ENCODE data around the gene SLC2A10. TPM values are rescaled to one million over a fixed set of nuclear protein-coding genes. Genes with fewer than 3 reads are reported as not detected.

SLC2A10 gene
- total and polyA plus RNA-seq, 10 of the 15 experiments (the other 5 are each of a cell fraction or from before 2014, with no cell fraction given) = not detected

DNA sequence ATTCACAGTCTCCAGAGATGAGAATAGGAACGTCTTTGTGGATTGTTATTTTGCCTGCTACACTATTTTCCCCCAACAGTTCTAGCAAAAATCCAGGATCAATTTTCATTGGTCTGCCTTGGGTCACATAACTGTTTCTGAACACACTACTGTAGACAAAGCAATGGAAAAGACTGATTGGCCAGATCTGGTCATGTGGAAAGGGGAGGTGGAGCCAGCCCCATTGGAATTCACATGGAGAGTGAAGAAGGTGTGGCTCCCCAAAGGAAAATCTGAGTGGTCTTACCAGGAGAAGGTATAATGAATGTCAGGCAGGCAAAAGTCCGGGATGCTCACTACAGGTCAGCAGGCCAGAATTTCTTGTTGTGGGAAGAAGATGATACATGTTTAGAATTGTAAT, 10.7 kb upstream of the SLC2A10 start:
- H3K4me3 ChIP-seq = no peak overlapping the region
- ChIA-PET RAD21 (ENCODE audit: unreplicated experiment) (no interaction called here), POLR2A (no interaction called here), CTCF (interaction anchor here (1.3 to 2.0 kb wide), 2 partner anchors 11 to 16 kb away, joined by 3 to 5 read pairs; no protein-coding TSS in a partner anchor), SMC1A (ENCODE audit: uncharacterized antibody, unreplicated experiment) (no interaction called here)
- no peak overlapping the region for H3K4me2 ChIP-seq (ENCODE audit: control insufficient read depth, insufficient read depth)
- intact Hi-C loops (cut with micrococcal nuclease; ENCODE audit: unreplicated experiment) = loop anchor here (1.0 kb wide), 1 partner anchor 177 kb away; no protein-coding TSS in a partner anchor
- DNase-seq (ENCODE audit: low read depth, low spot score) (no peak), ATAC-seq (no peak), FAIRE-seq (no peak)
- no TSS peak for BruUV-seq (replicated peaks)
- no peaks in the 10 kb centered on the region for H3K27me3 ChIP-seq (replicated peaks in 1 of 2; ENCODE audit: control insufficient read depth in 2 of 2, insufficient read depth in 2 of 2, low read length in 1 of 2)
- no peaks in the 10 kb centered on the region; the same call in 2 of the 3 replicates for H3K9me3 ChIP-seq (replicated peaks; ENCODE audit: control insufficient read depth, insufficient read depth, low read length)
- H3K27ac ChIP-seq (ENCODE audit: control insufficient read depth, insufficient read depth) = no peak overlapping the region
- H3K36me3 ChIP-seq (ENCODE audit: control insufficient read depth in 2 of 2, insufficient read depth in 2 of 2, low read length in 1 of 2) = no peaks in the 10 kb centered on the region
- no peaks in the 10 kb centered on the region for H4K20me1 ChIP-seq (ENCODE audit: control insufficient read depth, insufficient read depth)
- H3K4me1 ChIP-seq (ENCODE audit: control insufficient read depth, insufficient read depth, low read length) = no peaks in the 10 kb centered on the region; the same call in 1 of the 2 replicates
- WGBS (ENCODE audit: insufficient coverage, insufficient replicate concordance, low lambda C conversion rate, missing lambda C conversion rate) = 35% methylated on average over 2 of the region's 2 CpGs
- in situ Hi-C loops (cut with MboI) = no loop called here
- no peak overlapping the region for H2AFZ ChIP-seq (ENCODE audit: control insufficient read depth, low read depth, low read length)
- H3K9ac ChIP-seq (ENCODE audit: control insufficient read depth, insufficient read depth, low read length) = no peak overlapping the region
- no peaks in the 10 kb centered on the region for H3K79me2 ChIP-seq (ENCODE audit: control insufficient read depth, insufficient read depth, low read length)
- no peak for TF ChIP-seq NFYA (IDR thresholded peaks at IDR 0.05; ENCODE audit: borderline replicate concordance, low read depth, low read length)
- no peak for TF ChIP-seq SP1 (IDR thresholded peaks at IDR 0.05; ENCODE audit: low read depth, low read length)
- TF ChIP-seq CREM (IDR thresholded peaks at IDR 0.05; ENCODE audit: low read depth) = no peak
- no peak for TF ChIP-seq IKZF1 (conservative IDR thresholded peaks at IDR 0.05)
- no peak for TF ChIP-seq BACH1 (IDR thresholded peaks at IDR 0.05; ENCODE audit: borderline replicate concordance)
- TF ChIP-seq MYB (IDR thresholded peaks at IDR 0.05; ENCODE audit: borderline replicate concordance, low read depth, low read length) = no peak
- TF ChIP-seq, protein P1, sequence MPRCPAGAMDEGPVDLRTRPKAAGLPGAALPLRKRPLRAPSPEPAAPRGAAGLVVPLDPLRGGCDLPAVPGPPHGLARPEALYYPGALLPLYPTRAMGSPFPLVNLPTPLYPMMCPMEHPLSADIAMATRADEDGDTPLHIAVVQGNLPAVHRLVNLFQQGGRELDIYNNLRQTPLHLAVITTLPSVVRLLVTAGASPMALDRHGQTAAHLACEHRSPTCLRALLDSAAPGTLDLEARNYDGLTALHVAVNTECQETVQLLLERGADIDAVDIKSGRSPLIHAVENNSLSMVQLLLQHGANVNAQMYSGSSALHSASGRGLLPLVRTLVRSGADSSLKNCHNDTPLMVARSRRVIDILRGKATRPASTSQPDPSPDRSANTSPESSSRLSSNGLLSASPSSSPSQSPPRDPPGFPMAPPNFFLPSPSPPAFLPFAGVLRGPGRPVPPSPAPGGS (IDR thresholded peaks at IDR 0.05; ENCODE audit: borderline replicate concordance, insufficient read depth, low read depth, low read length, poor library complexity, severe bottlenecking) = no peak
- TF ChIP-seq, protein P2, sequence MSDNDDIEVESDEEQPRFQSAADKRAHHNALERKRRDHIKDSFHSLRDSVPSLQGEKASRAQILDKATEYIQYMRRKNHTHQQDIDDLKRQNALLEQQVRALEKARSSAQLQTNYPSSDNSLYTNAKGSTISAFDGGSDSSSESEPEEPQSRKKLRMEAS (IDR thresholded peaks at IDR 0.05; ENCODE audit: low read depth, low read length) = no peak
- TF ChIP-seq, protein P3, sequence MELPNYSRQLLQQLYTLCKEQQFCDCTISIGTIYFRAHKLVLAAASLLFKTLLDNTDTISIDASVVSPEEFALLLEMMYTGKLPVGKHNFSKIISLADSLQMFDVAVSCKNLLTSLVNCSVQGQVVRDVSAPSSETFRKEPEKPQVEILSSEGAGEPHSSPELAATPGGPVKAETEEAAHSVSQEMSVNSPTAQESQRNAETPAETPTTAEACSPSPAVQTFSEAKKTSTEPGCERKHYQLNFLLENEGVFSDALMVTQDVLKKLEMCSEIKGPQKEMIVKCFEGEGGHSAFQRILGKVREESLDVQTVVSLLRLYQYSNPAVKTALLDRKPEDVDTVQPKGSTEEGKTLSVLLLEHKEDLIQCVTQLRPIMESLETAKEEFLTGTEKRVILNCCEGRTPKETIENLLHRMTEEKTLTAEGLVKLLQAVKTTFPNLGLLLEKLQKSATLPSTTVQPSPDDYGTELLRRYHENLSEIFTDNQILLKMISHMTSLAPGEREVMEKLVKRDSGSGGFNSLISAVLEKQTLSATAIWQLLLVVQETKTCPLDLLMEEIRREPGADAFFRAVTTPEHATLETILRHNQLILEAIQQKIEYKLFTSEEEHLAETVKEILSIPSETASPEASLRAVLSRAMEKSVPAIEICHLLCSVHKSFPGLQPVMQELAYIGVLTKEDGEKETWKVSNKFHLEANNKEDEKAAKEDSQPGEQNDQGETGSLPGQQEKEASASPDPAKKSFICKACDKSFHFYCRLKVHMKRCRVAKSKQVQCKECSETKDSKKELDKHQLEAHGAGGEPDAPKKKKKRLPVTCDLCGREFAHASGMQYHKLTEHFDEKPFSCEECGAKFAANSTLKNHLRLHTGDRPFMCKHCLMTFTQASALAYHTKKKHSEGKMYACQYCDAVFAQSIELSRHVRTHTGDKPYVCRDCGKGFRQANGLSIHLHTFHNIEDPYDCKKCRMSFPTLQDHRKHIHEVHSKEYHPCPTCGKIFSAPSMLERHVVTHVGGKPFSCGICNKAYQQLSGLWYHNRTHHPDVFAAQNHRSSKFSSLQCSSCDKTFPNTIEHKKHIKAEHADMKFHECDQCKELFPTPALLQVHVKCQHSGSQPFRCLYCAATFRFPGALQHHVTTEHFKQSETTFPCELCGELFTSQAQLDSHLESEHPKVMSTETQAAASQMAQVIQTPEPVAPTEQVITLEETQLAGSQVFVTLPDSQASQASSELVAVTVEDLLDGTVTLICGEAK (IDR thresholded peaks at IDR 0.05; ENCODE audit: borderline replicate concordance) = no peak
- no peak for TF ChIP-seq NBN (IDR thresholded peaks at IDR 0.05)
- TF ChIP-seq RBBP5 (conservative IDR thresholded peaks at IDR 0.05) = no peak
- TF ChIP-seq SREBF2 (IDR thresholded peaks at IDR 0.05; ENCODE audit: low read length) = no peak
- no peak for TF ChIP-seq ZNF274 (IDR thresholded peaks at IDR 0.05; ENCODE audit: insufficient read depth, insufficient read length)
- TF ChIP-seq MEF2A (IDR thresholded peaks at IDR 0.05; ENCODE audit: insufficient read depth, low read depth, low read length) = no peak
- TF ChIP-seq HDAC6 (IDR thresholded peaks at IDR 0.05; ENCODE audit: unreplicated experiment) = no peak
- TF ChIP-seq, protein P4, sequence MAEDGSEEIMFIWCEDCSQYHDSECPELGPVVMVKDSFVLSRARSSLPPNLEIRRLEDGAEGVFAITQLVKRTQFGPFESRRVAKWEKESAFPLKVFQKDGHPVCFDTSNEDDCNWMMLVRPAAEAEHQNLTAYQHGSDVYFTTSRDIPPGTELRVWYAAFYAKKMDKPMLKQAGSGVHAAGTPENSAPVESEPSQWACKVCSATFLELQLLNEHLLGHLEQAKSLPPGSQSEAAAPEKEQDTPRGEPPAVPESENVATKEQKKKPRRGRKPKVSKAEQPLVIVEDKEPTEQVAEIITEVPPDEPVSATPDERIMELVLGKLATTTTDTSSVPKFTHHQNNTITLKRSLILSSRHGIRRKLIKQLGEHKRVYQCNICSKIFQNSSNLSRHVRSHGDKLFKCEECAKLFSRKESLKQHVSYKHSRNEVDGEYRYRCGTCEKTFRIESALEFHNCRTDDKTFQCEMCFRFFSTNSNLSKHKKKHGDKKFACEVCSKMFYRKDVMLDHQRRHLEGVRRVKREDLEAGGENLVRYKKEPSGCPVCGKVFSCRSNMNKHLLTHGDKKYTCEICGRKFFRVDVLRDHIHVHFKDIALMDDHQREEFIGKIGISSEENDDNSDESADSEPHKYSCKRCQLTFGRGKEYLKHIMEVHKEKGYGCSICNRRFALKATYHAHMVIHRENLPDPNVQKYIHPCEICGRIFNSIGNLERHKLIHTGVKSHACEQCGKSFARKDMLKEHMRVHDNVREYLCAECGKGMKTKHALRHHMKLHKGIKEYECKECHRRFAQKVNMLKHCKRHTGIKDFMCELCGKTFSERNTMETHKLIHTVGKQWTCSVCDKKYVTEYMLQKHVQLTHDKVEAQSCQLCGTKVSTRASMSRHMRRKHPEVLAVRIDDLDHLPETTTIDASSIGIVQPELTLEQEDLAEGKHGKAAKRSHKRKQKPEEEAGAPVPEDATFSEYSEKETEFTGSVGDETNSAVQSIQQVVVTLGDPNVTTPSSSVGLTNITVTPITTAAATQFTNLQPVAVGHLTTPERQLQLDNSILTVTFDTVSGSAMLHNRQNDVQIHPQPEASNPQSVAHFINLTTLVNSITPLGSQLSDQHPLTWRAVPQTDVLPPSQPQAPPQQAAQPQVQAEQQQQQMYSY (CRISPR knock-in tag; IDR thresholded peaks at IDR 0.05) = no peak
- TF ChIP-seq SMARCA5 (IDR thresholded peaks at IDR 0.05) = no peak

Measured in GM12878 (cell line).